HL-60/S4 treated with phorbol 12-myristate 13-acetate at 8.2 ng/mL for 4 days and 3 days (cell line): Measurements from ENCODE around the gene RNF2.
"Not testable (repeated sequence)": the region's sequence is repeated elsewhere in the genome, so short reads cannot be mapped to it uniquely, and the experiment has no call there.

Source experiments
- in situ Hi-C: fragments of 300-500 bp; cut with MboI; formaldehyde crosslinking; loops from 2 replicates; pipeline ENCODE4 v1.15.0; 2022; ENCODE audit warnings: low sequenced_read_pairs

RNF2 gene

DNA sequence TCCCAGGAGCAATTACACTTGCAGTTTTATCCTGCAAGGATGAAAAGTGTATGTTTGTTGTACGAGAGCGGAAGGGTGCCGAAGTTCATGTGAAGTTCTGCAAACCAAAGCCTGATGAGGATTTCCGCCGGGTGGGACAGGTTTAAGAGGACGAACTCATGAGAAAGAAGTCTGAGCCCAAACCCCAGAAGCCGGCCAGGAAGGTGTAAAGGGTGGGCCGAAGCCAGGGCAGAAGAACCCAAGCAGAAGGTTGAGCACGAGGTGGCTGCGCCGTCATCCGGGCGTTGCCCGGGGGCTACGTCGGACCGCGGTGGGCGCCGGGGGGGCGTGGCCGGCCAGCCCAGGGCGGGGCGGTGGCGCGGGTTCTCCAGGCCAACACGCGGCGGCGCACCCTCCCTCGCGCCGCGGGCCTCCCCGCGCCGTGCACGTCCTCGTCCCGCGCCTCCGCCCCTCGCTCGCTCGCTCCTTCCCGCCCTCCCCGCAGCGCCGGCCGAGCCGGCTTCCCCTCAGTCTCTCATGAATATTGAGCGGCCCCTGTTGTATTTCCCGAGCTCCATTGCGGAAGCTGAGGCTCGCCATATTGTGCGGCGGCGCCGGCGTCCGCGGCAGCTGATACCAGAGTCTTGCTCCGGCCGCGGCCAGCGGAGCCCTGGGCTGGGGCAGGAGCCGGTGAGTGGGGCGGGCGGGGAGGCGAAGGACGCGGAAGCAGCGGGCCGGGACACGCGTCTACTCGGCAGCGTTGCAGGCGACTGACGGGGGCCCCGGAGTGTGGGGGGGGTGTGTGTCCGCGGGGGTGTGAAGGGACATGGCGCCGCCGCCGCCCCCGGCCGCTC is at the start of gene RNF2:
RNF2 (plus strand) TSS at position 578 of the 833 bp plus-strand sequence. CDS start 41,996 bp downstream, outside the sequence.
- in situ Hi-C loops = no loop called here

DNA sequence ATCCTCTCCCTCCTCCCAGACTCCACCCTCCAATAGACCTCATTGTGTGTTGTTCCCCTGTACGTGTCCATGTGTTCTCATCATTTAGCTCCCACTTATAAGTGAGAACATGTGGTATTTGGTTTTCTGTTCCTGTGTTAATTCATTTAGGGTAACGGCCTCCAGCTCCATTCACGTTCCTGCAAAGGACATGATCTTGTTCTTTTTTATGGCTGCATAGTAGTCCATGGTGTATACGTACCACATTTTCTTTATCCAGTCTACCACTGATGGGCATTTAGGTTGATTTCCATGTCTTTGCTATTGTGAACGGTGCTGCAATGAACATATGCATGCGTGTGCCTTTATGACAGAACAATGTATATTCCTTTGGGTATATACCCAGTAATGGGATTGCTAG is 45.4 kb upstream of the RNF2 start:
- in situ Hi-C loops = loop anchor here (25.0 kb wide), 1 partner anchor 162 kb away; the partner anchor contains the start of genes SWT1 and TRMT1L

DNA sequence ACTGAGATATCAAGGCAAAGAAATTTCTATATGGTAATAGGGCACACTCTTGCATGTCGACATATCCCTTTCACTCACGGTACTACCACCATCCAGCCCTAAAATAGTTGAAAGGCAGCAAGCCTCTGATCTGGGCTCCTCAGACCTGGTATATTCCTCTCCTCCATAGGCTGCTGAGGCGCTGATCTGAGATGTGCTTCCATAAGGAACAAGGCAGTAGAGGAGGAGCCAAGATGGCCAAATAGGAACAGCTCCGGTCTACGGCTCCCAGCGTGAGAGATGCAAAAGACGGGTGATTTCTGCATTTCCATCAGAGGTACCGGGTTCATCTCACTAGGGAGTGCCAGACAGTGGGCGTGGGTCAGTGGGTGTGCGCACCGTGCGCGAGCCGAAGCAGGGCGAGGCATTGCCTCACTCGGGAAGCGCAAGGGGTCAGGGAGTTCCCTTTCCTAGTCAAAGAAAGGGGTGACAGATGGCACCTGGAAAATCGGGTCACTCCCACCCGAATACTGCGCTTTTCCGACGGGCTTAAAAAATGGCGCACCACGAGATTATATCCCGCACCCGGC is 44.0 kb upstream of the RNF2 start:
- in situ Hi-C loops = not testable (repeated sequence)

DNA sequence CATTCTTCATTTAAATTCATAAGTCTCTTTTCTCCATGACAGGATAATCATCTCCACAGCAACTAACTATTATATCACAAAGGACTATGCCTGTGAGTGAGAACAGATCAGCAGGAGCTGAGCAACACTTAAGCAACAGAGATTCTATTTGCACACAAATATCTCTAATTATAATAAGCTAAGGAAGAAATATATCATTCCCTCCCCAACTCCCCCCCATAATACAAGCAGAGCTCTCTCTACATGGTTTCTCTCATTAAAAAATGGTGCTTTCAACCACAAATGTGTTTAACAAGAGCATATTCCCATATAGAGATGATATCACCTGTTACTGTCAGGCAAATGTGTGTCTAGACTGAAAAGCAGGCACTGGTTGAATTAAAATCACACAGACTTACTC is 36.5 kb upstream of the RNF2 start:
- in situ Hi-C loops = no loop called here

DNA sequence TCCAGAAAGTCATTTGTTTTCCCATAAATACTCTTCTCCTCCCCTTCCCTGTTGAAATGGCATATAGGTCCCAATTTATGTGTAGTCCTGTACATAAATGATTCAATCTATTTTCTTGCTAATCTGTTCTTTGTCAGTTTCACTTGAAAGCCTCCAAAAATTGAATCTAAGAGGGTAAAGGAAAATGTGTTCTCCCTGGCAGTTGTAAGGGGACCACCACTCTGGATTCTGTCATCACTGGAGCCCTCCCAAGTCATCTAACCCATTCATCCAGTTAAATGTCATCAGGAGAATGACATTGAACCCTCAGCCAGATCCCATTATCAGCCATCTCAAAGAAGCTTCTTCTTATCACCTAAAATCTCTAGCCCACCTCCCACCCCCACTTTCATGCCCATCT is 35.0 kb upstream of the RNF2 start:
- in situ Hi-C loops = no loop called here

DNA sequence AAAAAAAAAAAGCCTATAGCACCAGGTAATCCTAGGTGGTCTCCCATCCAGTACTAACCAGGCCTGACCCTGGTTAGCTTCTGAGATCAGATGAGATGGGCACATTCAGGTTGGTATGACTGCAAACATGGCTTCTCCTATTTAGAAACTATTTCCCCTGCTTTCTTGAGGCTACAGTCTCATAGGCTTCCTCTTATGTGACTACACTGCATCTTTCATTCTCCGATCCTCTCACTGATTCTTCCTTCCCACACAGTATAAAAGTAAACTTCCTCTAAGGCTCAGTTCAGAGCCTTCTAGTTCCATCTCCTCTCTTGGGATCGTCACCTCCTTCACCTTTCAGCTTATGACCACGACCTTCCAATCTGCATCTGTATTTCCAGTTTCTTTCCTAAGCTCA is 30.4 kb upstream of the RNF2 start:
- in situ Hi-C loops = no loop called here

DNA sequence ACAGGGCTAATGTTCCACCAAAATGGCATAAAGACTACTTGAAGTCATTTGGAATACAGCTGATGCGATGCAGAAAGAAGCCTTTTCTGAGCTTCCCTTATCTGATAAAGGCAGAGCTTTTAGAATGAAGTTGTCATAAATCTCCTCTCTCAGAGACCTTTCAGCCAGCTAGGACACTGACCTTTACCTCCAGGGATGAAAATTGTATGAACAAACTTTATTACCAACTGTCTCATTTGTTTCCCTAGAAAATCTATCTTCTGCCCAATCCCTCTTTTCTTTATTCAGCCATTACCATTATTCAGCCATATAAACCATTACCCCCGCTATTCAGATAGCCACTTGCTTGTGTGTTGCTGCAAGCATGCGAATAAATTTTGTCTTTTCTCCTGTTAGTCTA is 29.7 kb upstream of the RNF2 start:
- in situ Hi-C loops = no loop called here

DNA sequence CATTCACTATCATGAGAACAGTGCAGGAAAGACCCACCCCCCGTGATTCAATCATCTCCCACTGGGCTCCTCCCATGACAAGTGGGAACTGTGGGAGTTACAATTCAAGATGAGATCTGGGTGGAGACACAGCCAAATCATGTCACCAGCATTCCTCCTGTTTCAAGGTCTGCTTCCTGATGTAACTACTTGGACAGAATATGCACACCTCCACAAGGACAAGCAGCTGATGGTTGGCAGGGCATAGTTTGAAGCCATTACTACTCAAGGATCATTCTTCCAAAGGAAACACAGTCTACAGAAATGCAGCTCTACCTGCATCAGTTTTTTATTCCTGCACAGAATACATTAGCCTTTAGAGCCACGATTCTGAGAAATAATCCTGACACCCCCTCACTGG is 28.5 kb upstream of the RNF2 start:
- in situ Hi-C loops = no loop called here

DNA sequence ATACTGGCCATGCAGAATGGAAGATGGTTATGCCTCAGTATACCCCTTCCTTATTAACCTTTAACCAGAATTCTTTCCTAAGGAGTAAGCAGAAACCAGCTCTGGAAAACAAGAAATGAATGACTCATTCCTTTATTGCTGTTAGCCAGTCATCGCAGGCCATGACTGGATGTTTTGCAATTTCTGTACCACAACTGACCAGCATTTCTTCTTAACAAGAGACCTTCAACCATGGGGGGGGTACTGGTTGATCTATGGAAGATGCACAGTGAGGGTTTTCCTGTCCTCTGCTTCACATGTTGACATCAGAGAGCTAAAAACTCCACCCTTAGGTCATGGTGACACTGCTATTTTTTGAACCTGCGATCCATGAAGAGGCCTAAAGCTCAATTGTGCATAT is 28.0 kb upstream of the RNF2 start:
- in situ Hi-C loops = no loop called here

DNA sequence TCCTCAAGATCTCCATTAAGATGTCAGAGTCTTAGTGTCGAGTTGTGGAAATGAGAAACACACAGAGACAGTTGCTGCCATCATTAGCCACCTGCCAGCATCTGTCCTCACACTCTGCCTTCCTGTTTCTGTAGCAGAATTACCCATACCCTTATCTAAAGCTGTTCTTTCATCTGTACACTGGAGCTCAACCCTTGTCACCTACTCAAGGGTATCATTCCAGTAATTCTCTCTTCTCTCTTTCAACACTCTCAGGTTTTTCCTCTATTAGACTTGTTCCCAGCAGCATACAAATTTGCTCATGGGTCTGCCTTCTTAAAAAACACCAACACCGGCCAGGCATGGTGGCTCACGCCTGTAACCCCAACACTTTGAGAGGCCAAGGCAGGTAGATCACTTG is 27.4 kb upstream of the RNF2 start:
- in situ Hi-C loops = no loop called here

DNA sequence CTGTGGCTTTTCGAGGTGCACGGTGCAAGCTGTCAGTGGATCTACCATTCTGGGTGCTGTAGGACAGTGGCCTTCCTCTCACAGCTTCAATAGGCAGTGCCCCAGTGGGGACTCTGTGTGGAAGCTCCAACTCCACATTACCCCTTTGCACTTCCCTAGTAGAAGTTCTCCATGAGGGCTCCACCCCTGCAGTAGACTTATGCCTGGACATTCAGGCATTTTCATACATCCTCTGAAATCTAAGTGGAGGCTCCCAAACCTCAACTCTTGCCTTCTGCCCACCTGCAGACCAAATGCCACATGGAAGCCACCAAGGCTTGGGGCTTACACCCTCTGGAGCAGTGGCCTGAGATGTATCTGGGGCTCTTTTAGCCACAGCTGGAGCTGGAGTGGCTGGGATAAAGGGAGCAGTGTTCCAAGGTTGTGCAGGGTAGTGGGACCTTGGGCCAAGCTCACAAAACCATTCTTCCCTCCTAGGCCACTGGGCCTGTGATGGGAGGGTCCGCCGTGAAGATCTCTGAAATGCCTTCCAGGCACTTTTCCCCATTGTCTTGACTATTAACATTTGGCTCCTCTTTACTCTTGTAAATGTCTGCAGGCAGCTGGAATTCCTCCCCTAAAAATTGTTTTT is 18.0 kb upstream of the RNF2 start:
- in situ Hi-C loops = no loop called here

DNA sequence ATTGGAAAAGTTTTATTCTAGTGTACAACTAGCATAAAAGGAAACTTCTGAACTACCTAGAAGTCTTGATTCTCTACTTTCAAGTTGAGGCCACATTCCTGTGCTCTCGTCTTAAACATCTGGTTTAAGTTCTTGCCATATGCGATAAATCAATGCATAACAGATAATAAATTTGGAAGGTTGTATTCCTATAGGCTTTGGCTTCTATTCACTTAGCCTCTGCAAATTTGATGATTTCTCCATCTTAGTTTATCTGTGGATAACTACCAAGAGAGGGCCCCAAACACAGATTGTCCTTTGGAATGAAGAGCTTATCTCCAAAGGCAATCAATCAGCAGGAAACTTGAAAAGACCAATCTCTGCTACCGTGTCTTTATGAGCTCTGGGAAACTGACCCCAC is 11.7 kb upstream of the RNF2 start:
- in situ Hi-C loops = no loop called here

DNA sequence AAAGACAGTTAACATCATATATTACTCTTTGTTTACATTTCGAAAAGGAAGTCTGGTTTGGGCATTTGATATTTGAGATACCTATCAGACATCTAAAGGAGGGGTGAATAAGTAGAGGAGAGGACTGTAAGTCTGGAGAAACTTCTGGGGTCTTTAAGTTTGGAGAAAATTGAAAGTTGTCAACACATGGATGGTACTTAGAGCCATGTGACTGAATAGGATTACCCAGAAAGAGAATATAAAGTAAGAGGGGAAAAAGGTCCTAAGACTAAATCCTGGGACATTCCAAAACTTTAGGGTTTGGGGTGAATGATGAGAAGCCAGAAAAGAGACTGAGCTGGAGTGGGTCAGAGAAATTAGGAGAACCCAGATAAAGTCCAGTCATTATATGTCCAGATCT is 10.1 kb upstream of the RNF2 start:
- in situ Hi-C loops = no loop called here

DNA sequence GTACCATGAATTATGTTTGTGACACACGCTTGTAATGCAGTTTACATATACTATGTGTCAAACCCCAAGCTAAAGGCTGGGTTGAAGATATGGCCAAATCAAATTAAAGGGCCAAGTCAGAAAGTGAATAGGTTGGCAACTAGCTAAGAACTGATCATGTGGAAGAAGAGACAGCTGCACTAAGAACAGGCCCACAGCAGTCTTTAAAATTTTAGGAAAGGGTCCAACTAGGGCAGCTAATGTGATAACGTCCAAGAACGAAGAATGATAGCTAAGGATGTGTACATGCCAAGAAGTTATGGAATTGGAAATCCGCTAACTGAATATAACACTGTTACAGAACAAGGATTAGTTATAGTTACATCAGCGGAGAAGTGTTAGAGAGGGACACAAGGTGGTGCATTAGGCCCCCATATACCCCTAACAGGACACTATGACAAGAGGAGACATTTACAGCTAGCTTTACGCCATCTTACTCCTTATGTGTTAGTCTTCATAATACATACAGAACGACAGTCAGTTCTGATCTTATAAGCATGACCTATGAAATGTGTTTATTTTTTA is 6.5 kb upstream of the RNF2 start:
- in situ Hi-C loops = no loop called here

DNA sequence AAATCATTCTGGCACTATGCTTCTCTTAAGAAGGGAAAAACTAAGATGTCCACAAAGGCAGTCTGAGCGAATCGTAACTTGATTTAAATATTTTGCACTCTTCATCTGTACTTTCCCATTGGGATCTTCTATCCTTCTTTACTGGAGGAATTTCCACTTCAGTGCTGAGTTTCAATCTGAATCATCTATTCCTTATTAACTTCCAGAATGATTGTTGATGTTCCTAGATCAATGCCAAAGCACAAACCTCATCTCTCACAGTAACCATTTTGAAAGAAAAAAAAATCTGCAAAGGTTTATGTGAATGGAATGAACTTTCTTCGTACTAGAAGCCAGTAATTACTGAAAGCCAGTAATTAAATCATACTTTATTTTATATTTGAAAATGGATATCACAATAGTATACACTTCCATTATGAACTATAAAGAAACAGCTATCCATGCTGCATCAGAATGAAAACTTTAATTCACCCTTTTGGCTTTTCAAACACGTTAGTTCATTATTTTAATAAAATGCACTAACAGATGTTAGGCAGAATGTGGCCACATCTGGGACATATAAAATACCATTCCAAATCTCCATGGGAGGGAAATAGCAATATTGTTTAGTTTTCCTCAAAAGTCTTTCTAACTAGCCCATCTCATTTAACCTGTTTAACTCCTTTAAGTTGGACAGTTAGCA is 5.5 kb upstream of the RNF2 start:
- in situ Hi-C loops = no loop called here

DNA sequence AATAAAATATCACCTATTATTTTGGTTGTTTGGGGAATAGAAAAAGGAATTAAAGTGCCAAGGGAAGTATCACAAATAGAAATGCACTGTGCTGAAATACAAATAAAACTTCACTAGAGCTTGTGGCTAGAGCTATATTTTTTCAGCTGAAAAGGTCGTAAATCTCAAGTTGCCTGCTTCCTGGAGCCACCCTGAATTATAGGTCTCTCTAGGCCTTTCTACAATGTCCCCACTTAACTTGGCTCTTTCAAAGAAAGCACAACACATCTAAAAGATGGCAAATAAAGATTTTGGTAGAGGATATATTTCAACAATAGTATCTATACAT is 5.0 kb upstream of the RNF2 start:
- in situ Hi-C loops = no loop called here

DNA sequence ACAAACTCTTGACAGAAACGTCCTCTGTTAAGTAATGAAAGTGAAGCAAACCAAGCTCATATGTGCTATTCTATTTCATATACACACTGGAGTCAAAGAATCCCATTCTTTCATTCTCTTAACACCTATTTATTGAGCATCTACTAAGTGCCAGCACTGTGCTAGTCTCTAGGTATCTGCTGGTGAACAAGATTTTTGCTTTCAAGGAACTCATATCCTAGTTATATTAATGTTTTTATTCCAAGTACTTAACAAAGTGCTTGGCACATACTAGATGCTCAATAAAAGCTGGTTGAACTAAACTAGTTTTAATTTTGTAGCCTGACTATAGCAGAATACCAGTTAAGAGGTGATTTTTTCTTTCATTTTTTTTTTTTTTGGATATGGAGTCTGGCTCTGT is 3.6 kb upstream of the RNF2 start:
- in situ Hi-C loops = no loop called here

DNA sequence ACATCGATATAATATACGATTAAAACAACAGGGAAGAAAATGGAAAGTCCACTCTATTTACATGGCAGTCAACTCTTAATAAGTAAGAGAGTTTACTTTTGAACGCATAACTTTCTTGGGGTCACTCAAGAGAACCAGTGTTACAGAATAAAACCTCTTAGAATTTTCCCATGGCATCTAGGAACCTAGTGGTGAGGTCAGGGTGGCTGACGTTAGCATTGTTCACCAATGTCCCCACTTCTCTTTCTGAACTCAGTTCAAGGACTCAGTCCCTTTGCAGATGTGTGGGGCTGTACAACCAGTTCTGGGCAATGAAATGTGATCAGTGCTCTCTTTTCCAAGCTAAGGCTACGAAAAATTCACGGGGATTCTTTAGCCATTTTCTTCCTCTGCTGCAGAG is 2.6 kb upstream of the RNF2 start:
- in situ Hi-C loops = no loop called here

DNA sequence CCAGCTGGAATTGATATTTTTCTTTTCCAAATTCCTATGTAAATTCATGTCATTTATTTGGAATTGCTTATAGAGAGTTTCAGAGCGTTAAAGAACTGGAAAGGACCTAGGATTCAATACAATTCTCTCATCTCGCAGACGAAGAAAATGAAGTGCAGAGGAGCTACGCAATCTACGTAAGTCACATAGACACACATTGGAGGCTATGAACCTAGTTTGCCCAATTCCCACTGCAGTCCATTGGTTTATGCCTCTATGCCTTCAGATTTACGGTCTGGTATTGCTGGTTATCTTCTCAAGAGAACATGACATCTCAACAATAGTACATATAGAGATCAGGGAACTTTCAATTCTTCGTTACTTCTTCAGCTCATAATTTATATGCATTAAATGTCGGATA is 971 bp upstream of the RNF2 start:
- in situ Hi-C loops = no loop called here

DNA sequence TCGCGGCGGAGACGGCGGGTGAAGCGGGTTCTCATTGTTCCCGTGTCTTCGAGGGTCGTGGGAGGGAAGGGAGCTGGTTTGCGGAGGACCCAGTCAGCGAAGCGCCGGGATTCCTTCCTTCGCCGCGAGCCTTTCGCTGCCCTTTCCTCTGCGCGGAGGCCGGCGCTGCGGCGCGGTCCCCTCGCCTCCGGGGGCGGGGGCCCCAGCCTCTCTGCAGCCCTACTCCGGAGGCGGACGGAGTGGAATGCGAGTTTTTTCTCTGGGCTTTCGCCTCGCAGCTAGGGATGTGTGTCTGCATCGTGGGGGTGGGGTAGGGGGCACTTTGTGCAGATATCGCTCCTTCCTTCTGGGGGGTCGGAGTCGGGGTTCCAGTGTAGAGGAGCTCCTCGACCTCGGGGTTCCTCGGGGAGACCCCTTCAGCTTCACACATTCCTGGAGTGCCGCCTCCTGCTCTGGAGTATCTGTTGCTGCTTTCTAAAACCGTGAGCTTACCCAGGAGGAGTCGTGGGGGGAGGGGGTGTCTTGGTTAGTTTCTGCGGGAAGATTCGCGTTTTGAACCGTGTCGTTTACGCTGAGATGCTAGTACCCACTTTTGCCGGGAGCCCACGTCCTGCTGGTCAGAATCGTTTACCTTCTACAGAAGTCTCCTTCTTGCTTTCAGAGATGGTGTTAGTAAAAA is 595 bp downstream of the RNF2 start:
- in situ Hi-C loops = no loop called here

DNA sequence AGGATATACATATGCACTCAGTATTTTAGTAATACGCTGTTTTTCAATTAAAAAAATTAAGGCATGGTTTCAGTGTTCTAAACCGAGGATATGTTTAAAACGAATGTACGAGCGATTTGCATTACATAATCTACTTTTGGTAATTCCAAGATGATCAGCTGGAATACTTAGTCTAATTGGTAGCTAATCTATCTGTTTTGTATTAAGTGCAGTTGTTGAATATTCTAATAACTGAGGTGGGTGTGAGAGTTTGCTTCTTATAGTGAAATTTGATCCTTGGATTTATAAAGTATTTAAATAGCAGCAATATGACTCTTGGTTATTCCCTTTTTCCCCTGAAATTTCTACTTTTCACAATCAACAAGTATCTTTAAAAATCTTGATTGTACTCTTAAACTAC is 1.3 kb downstream of the RNF2 start:
- in situ Hi-C loops = no loop called here
